Adipocyte (in vitro differentiated cells): ENCODE data around the gene MAPK11.

ENCODE experiments used
- DNase-seq: peaks from one replicate; pipeline ENCODE4 v3.0.0-alpha.2; 2015; ENCODE audit warnings: low read depth
- H3K27me3 ChIP-seq: replicated peaks from 2 replicates; pipeline ENCODE4 v1.7.0; 2013; ENCODE audit warnings: mild to moderate bottlenecking, low read length, moderate library complexity; ENCODE audit not compliant: control insufficient read depth, insufficient read depth
- H3K36me3 ChIP-seq: 2 replicates; pipeline ENCODE4 v1.7.0; 2013; ENCODE audit warnings: low read length, mild to moderate bottlenecking, moderate library complexity; ENCODE audit not compliant: control insufficient read depth, insufficient read depth, severe bottlenecking
- H3K4me1 ChIP-seq: 2 replicates; pipeline ENCODE4 v1.7.0; 2013; ENCODE audit warnings: mild to moderate bottlenecking, low read length, moderate library complexity; ENCODE audit not compliant: control insufficient read depth, insufficient read depth
- H3K4me3 ChIP-seq: 2 replicates; pipeline ENCODE4 v1.7.0; 2013; ENCODE audit warnings: mild to moderate bottlenecking, low read length, moderate library complexity
- H3K9ac ChIP-seq: 2 replicates; pipeline ENCODE4 v1.7.0; 2013; ENCODE audit warnings: mild to moderate bottlenecking, low read length, moderate library complexity
- H3K9me3 ChIP-seq: 2 replicates; pipeline ENCODE4 v1.7.0; 2013; ENCODE audit warnings: mild to moderate bottlenecking, low read length, moderate library complexity; ENCODE audit not compliant: control insufficient read depth

The MAPK11 gene

DNA sequence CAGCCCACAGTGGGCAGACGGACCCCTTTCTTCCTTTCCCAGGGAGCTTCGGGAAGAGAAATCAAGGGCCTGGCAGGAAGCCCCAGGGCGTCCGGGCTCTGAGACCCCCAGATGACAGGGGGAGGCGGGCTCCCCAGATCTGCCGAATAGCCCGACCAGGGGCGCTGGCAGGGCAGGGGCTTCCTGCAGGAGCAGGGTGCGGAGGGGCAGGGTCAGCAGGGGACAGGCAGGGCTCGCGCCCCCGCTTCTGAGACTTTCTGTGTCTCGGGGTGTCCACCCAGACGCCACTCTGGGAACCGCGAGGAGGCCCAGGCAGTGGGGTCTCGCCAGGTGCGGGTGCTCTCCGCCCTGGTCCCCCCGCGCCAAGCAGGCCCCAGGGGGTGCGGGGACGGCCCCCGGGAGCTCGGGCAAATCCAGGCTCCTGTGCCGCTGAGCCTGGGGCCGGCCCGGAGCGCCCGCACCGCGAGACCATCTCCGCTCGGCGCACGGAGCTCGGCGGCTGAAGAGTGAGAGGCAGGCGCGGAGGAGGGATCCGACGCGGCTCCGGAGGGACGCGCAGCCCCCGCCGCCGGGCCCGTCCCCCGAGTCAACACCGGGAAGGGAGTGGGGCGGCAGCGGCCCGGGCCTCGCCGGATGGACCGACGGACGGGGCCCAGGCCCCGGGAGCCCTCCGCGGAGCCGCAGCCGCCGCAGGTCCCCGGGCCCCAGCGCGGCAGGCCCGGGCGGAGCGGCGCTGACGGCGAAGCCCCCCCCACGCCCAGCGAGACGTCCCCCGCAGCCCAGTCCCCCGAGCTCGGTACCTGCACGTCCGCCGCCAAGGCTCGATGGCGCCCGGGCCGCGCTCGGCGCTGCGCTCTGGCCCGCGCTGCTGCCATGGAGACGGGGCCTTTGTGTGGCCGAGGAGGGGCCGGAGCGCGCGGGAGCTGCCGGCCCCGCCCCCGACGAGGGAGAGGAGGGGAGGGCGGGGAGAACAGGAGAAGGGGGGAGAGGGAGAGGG, 36.9 kb upstream of the MAPK11 start, which contains the start of gene PLXNB2:
PLXNB2 (minus strand) TSS at position 894 of the 997 bp plus-strand sequence. CDS start 17,062 bp downstream, outside the sequence.
- Histone ChIP-seq H3K9me3 (no peaks in the 10 kb centered on the region), H3K36me3 (no peaks in the 10 kb centered on the region), H3K4me1 (peaks cover 45% of the 10 kb centered on the region), H3K9ac (peak within 1 kb of the TSS; percentile 99), H3K27me3 (no peaks in the 10 kb centered on the region), H3K4me3 (peak within 1 kb of the TSS; percentile 82)
- DNase-seq: peak; percentile 91

DNA sequence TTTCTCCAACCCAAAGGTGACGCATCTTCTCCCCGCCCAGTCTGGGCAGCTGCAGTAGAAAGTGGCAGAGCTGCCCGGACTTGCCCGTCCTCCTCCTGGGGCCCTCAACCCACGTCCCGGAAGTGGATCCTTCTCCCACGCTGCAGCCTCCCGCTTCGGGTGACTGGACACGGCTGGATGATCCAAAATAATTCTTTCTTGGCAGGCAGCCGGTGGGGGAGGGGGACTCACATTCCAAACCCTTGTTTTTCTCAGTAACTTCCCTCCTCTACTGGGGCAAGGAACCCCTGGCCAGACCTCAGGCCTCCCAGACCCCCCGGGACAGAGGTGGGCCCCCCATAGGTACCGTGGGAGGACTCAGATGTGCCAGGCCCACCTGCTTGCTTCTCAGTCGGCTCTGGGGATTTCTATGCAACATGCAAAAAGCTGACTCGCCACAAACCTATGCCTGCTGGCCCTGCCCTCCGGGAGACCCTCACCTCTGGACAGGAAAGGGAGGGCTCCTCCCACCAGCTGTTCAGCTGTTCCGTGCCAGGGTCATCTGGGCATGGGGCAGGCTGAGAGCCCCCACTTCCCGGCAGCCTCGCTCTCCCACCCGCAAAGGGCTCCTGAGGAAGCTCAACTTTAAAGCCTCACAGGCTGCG, 35.9 kb upstream of the MAPK11 start:
- DNase-seq: peak; percentile 95
- H3K27me3 ChIP-seq: no peaks in the 10 kb centered on the region
- peaks cover 3% of the 10 kb centered on the region for H3K36me3 ChIP-seq
- H3K9ac ChIP-seq: peak overlapping the region; percentile 99
- H3K4me1 ChIP-seq: peaks cover 51% of the 10 kb centered on the region
- H3K4me3 ChIP-seq: peak overlapping the region; percentile 82
- H3K9me3 ChIP-seq: no peaks in the 10 kb centered on the region

DNA sequence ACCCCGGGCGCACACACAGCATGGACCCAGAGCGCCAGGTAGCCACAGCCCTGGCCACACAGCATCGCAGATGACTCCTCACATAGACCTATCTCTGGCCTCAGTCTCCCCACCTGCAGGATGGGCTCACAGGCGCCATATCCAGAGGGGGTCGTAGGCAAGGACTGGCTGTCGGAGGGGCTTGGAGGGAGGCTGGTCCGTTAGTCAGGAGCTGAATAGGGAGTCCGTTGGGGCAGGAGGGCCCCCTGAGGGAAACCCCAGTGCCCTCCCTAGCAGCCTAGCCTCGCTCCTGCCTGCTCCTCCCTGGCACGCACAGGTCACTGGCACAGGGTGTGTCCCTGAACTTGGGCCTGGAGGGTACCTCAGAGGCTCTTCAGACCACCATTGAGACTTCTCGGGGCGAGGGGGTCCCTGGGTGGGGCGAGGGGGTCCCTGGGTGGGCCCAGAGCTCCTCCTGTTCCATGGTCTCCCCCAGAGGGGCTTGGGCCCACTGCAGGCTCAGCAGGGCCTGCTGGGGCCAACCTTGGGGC, 35.3 kb upstream of the MAPK11 start:
- H3K4me1 ChIP-seq: peaks cover 51% of the 10 kb centered on the region
- H3K4me3 ChIP-seq: peak overlapping the region; percentile 82
- no peak for DNase-seq

DNA sequence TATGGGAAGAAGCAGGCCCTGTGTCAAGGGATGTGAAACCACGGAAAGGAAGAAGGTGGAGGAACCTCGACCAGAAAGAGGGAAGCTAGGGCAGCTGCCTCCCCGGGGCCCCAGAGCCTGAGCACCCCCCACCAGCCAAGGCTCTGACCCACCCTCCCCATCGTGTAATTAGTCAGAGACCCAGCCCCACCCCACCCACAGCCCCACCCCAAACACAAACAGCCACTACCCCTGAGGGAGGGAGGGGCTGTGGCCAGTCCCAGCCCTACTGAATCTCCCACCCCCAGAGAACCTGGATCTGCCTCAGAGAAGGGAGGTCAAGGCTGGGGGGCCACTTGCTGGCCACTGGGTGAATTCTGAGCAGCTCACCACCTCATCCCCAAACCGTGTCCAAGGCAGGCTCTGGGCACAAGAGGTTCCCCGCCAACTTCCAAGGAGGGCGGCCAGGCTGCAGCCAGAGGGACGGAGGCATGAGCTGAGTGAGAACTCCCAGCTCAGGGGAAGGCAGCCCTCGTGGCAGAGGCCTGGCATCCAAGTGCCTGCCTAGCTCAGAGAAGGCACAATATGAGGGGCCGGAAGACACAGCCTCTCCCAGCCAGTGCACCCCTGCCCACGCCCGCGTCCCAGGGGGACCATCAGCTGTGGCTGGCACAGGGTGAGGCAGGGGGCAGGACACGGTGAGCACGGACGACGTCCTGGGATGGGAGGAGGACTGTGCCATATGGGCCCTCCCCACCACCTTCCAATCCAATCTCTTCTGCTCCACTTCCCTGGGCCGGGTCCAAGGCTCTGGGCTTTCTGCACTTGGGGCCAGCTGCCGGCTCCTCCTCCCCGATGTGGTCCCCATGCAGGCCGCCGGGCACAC, 34.6 kb upstream of the MAPK11 start:
- Histone ChIP-seq H3K36me3 (peaks cover 5% of the 10 kb centered on the region), H3K27me3 (no peaks in the 10 kb centered on the region), H3K9me3 (no peaks in the 10 kb centered on the region), H3K4me1 (peaks cover 51% of the 10 kb centered on the region), H3K4me3 (peak overlapping the region; percentile 82), H3K9ac (peak overlapping the region; percentile 99)
- DNase-seq: peak; percentile 47

More for the DNA sequence above, 35.3 kb upstream of the MAPK11 start:
- Histone ChIP-seq H3K9ac (peak overlapping the region; percentile 99), H3K9me3 (no peaks in the 10 kb centered on the region), H3K36me3 (peaks cover 5% of the 10 kb centered on the region), H3K27me3 (no peaks in the 10 kb centered on the region)

DNA sequence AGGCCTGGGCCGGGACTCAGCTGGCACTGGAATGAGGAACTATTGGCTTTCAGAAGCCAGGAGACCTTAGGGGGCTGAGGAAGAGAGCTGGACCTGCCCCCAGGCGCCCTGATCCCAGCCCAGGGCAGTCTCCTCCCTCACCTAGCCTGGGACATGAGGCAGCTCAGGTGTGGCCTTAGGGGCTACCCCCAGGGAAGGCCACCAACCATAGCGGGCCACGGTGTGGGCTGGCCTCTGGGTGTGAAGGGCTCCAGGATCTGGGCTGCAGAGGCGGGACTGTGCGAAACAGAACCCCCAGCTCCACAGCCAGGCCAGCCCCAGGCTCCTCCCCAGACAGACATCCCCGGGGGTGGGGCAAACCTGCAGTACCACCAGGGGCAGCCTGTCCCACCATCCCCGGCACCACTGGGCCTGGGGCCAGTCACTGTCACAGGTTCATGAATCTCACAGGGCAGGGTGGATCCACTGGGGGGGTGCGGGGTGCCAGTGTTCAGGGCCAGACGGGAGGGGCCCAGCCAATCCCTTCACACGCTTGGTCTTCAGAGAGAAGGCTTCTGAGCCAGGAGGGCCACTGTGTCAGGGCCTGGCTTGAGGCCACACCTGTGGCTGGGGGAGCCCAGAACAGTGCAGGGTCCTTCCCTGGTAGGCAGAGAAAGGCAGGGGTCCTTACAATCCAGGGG, 33.8 kb upstream of the MAPK11 start:
- Histone ChIP-seq H3K4me3 (peak overlapping the region; percentile 44), H3K27me3 (no peaks in the 10 kb centered on the region), H3K4me1 (peaks cover 50% of the 10 kb centered on the region), H3K36me3 (peaks cover 5% of the 10 kb centered on the region), H3K9ac (peak overlapping the region; percentile 74), H3K9me3 (no peaks in the 10 kb centered on the region)
- DNase-seq: peak; percentile 37

DNA sequence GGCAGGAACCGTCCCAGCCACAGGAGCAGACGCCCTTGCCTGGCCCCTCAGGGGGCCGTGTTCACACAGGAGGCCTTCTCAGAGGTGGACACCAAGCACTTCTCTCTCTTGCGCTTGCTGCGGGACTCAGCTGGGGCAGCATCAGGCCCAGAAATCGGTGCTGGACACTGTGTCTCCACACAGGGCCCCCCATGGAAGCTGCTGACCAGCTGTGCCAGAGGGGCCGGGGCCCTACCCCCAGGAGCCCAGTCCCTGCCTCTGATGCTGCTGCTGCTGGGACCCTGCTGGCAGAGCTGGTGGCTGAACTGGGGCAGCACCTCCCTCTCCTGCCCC, 33.3 kb upstream of the MAPK11 start:
- H3K9ac ChIP-seq: peak overlapping the region; percentile 74
- DNase-seq: peak; percentile 17
- H3K27me3 ChIP-seq: no peaks in the 10 kb centered on the region
- no peak overlapping the region for H3K4me3 ChIP-seq
- H3K36me3 ChIP-seq: peaks cover 5% of the 10 kb centered on the region
- no peaks in the 10 kb centered on the region for H3K9me3 ChIP-seq
- H3K4me1 ChIP-seq: peaks cover 46% of the 10 kb centered on the region

DNA sequence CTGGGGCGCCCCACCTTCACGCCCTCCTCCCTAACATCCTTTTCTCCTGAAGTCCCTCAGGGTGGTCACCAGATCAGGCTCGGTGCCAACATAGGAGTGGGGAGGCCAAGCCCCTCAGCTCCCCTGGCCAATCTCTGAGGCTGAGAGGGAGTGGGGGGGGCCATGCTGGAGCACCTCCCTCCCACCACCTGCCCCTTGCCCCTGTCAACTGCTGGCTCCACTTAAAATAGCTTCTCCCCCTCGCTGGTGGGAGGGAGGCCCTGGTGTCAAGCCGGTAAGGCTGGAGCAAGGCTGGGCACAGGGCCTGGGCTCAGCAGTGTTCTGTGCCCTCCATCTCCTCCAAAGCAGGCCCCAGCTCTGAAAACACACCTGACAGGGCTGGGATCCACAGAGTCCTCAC, 32.4 kb upstream of the MAPK11 start:
- peaks cover 5% of the 10 kb centered on the region for H3K36me3 ChIP-seq
- DNase-seq: peak; percentile 16

DNA sequence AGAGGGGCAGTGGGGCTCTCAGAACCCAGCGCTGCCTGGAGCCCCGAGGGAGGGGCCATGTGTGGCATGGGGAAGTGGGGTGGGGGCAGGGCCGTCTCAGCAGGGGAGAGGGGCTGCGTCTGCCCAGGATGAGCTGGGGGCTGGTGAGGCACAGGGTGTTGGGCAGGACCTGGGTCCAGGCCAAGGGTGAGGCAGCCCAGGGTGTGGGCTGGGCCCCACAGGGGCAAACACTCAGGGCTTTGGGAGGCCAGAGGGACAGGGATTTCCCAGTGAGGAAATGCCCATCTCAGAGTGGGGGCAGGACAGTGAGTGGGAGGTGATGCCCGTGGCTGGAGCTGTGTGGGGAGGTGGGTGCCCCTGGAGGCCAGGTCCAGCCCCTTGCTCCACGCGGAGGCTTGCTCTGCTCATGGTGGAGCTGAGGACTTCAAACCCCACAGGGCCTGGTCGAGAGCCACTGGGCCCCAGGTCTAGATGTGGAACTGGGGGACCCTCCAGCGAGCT, 31.9 kb upstream of the MAPK11 start:
- no peak overlapping the region for H3K4me3 ChIP-seq
- no peaks in the 10 kb centered on the region for H3K27me3 ChIP-seq
- peaks cover 5% of the 10 kb centered on the region for H3K36me3 ChIP-seq
- DNase-seq: peak; percentile 66
- no peaks in the 10 kb centered on the region for H3K9me3 ChIP-seq
- peak overlapping the region; percentile 74 for H3K9ac ChIP-seq
- peaks cover 39% of the 10 kb centered on the region for H3K4me1 ChIP-seq

More for the DNA sequence above, 32.4 kb upstream of the MAPK11 start:
- H3K9ac ChIP-seq: peak overlapping the region; percentile 74
- H3K9me3 ChIP-seq: no peaks in the 10 kb centered on the region
- no peaks in the 10 kb centered on the region for H3K27me3 ChIP-seq
- H3K4me1 ChIP-seq: peaks cover 39% of the 10 kb centered on the region
- no peak overlapping the region for H3K4me3 ChIP-seq

DNA sequence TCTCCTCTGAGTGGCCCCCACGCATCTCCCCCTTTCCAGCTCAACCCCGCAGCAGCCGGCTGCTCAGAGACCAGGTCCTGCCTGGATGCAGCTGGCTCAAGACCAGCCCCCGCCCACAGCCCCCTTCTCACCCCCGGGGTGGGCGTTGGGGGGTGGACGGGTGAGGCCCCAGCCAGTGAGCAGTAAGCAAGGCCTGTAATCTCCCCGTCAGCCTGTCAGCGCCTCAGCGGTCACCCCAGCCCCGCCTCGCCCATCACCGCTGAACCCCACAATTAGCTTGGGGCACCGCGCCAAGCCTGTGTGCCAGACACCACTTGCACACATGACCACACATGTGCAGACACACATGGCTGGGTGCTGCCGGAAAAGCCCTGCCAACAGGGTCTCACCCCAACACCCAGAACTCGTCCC, 31.4 kb upstream of the MAPK11 start:
- H3K27me3 ChIP-seq: no peaks in the 10 kb centered on the region
- peak; percentile 11 for DNase-seq
- H3K36me3 ChIP-seq: peaks cover 5% of the 10 kb centered on the region
- H3K9ac ChIP-seq: peak overlapping the region; percentile 74
- peaks cover 44% of the 10 kb centered on the region for H3K4me1 ChIP-seq
- H3K9me3 ChIP-seq: no peaks in the 10 kb centered on the region
- no peak overlapping the region for H3K4me3 ChIP-seq

DNA sequence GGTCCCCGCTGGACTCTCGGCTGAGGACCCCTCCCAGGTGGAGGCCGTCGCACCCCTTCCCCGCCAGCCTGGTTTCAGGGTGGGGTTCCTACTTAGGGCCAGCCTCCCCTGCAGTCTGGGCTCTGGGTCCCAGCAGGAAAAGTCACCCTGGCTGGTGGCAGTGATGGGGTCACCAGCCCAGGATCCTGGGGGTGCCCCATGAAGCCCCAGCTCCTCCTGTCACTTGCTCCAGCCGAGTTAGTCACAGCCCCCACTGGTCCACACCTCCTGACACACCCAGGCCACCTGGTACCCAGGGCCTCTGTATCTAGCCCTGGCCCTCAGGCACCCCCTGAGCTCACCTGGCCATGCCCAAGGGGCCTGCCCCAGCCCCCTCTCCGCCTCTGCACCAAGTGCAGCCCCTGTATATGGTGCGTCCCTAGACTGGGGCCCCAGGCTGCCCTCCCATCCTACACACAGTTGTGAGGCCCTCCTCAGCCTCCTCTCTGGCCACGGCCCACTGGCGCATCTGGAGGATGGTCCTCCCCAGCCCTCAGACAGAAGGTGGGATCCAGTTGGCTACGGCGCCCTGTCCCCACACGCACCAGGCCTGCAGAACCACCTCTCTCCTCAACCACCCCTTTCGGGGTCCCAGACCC, 30.6 kb upstream of the MAPK11 start:
- peaks cover 5% of the 10 kb centered on the region for H3K36me3 ChIP-seq
- peak overlapping the region; percentile 42 for H3K9ac ChIP-seq
- DNase-seq: no peak
- no peaks in the 10 kb centered on the region for H3K27me3 ChIP-seq
- no peaks in the 10 kb centered on the region for H3K9me3 ChIP-seq
- no peak overlapping the region for H3K4me3 ChIP-seq
- peaks cover 44% of the 10 kb centered on the region for H3K4me1 ChIP-seq
